Osteoblast (primary cell): ENCODE data around the gene APBA2. TPM values are rescaled to one million over a fixed set of nuclear protein-coding genes. Genes with fewer than 3 reads are reported as not detected.

Experiments
- DNase-seq: peaks from one replicate; pipeline ENCODE4 v3.0.0; 2011; ENCODE audit warnings: low spot score, mixed read lengths; ENCODE audit not compliant: insufficient read length; ENCODE audit errors: missing footprints
- H2AFZ ChIP-seq: 2 replicates; pipeline ENCODE4 v1.6.0; 2011; ENCODE audit warnings: mild to moderate bottlenecking, low read length
- H3K27ac ChIP-seq: 2 replicates; pipeline ENCODE4 v1.5.1; 2011; ENCODE audit warnings: mild to moderate bottlenecking, low read depth, low read length, moderate library complexity
- H3K27me3 ChIP-seq: 2 replicates; pipeline ENCODE4 v1.6.0; 2012; ENCODE audit warnings: mild to moderate bottlenecking, control low read depth, inconsistent platforms, low read length, moderate library complexity; ENCODE audit not compliant: insufficient read depth
- H3K36me3 ChIP-seq: 2 replicates; pipeline ENCODE4 v1.5.1; 2011; ENCODE audit warnings: mild to moderate bottlenecking, low read length, control low read depth, moderate library complexity; ENCODE audit not compliant: insufficient read depth
- H3K4me1 ChIP-seq: 2 replicates; pipeline ENCODE4 v1.5.1; 2011; ENCODE audit warnings: mild to moderate bottlenecking, low read length, control low read depth, moderate library complexity; ENCODE audit not compliant: insufficient read depth
- H3K4me2 ChIP-seq: 2 replicates; pipeline ENCODE4 v1.6.0; 2011; ENCODE audit warnings: mild to moderate bottlenecking, low read length; ENCODE audit not compliant: insufficient read depth
- H3K4me3 ChIP-seq: fragments of 200-600 bp; sonication (generic); 3 replicates; pipeline ENCODE4 v1.5.1; 2012; ENCODE audit warnings: mild to moderate bottlenecking, low read length, inconsistent platforms; ENCODE audit not compliant: insufficient read depth
- H3K79me2 ChIP-seq: 2 replicates; pipeline ENCODE4 v1.6.0; 2012; ENCODE audit warnings: mild to moderate bottlenecking, low read length, control low read depth, inconsistent platforms; ENCODE audit not compliant: insufficient read depth
- H3K9me3 ChIP-seq: 2 replicates; pipeline ENCODE4 v1.5.1; 2011; ENCODE audit warnings: low read depth, low read length, control low read depth
- H4K20me1 ChIP-seq: 2 replicates; pipeline ENCODE4 v1.6.0; 2012; ENCODE audit warnings: mild to moderate bottlenecking, low read length, control low read depth; ENCODE audit not compliant: insufficient read depth
- total RNA-seq: library from RNA; depleted of rRNA; stranded (reverse); fragments of >200 nt; gene quantifications from 2 replicates; pipeline ENCODE4 v1.2.3, GENCODE V29; 2012
- TF ChIP-seq, protein P1 (sequence below): IDR thresholded peaks from 2 replicates; pipeline ENCODE4 v1.5.1; 2011; ENCODE audit warnings: mild to moderate bottlenecking, low read depth, low read length, moderate library complexity; ENCODE audit errors: extremely low read depth

APBA2 gene
- total RNA-seq, 1 donor: 6.2 TPM

GRCh38 chr15:29119847-29120246, 234.1 kb downstream of the APBA2 start:
- H3K27ac ChIP-seq: no peak overlapping the region
- H3K9me3 ChIP-seq: no peaks in the 10 kb centered on the region
- no peak for DNase-seq
- no peak overlapping the region for H3K4me2 ChIP-seq
- no peak overlapping the region for H3K4me3 ChIP-seq
- H3K4me1 ChIP-seq: no peaks in the 10 kb centered on the region
- TF ChIP-seq, protein P1, sequence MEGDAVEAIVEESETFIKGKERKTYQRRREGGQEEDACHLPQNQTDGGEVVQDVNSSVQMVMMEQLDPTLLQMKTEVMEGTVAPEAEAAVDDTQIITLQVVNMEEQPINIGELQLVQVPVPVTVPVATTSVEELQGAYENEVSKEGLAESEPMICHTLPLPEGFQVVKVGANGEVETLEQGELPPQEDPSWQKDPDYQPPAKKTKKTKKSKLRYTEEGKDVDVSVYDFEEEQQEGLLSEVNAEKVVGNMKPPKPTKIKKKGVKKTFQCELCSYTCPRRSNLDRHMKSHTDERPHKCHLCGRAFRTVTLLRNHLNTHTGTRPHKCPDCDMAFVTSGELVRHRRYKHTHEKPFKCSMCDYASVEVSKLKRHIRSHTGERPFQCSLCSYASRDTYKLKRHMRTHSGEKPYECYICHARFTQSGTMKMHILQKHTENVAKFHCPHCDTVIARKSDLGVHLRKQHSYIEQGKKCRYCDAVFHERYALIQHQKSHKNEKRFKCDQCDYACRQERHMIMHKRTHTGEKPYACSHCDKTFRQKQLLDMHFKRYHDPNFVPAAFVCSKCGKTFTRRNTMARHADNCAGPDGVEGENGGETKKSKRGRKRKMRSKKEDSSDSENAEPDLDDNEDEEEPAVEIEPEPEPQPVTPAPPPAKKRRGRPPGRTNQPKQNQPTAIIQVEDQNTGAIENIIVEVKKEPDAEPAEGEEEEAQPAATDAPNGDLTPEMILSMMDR: no peak
- H2AFZ ChIP-seq: no peak overlapping the region
- no peaks in the 10 kb centered on the region for H4K20me1 ChIP-seq
- no peaks in the 10 kb centered on the region for H3K27me3 ChIP-seq
- no peaks in the 10 kb centered on the region for H3K79me2 ChIP-seq
- H3K36me3 ChIP-seq: no peaks in the 10 kb centered on the region

DNA sequence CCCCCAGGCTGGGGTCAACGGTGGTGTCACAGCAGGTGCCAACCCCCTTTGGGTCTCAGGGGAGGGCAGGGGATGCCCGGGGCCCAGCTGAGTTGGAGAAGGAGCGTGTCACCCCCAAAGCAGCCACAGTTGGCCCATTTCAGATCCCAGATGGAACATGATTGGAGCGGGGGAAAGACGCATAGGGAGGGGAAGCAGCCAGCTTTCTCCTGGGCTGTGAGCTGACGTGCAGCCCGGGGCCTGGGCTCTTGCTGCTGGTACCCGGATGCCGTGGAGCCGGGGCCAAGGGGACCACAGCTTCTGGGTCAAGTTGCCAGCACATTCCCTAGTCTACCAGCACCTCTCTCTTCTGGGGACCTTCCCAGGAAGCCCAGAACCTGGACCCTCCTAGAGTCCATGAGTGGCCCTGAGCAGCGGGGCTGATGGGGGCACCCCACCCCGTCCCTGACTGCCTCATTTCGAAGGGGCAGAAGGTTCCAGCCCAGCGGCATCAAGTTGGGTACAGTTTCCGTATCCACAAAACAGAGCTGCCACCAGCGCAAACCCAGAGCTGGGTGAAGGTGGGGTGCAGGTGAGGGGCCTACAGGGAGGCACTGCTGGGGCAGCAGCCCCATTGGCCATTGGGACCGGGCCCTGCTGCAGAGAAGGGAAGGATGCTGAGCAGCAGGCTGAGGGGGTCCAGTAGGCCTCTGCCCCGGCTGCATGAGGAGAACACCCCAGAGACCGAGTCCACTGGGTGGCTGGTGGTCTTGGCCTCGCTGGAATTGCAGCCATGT, 235.0 kb downstream of the APBA2 start:
- Histone ChIP-seq H4K20me1 (no peaks in the 10 kb centered on the region), H3K27me3 (no peaks in the 10 kb centered on the region), H3K4me2 (no peak overlapping the region), H3K27ac (no peak overlapping the region), H3K9me3 (no peaks in the 10 kb centered on the region), H3K79me2 (no peaks in the 10 kb centered on the region), H3K4me3 (no peak overlapping the region), H3K4me1 (no peaks in the 10 kb centered on the region), H2AFZ (no peak overlapping the region), H3K36me3 (no peaks in the 10 kb centered on the region)
- no peak for DNase-seq
- TF ChIP-seq, protein P1: no peak

DNA sequence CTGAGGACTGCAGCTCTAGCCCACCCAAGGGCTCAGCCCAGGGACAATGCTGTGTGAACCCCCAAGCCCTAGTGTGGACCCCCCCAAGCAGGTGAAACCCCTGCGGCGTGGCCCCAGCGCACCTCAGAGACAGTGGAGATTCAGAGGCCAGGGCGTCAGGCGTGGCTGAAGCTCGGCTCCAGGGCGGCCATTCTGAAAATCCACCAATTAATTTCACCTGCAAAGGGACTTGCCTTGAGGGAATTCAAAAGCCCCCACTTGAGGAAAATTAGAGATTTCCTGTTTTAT, 235.5 kb downstream of the APBA2 start:
- no peaks in the 10 kb centered on the region for H3K79me2 ChIP-seq
- H3K27me3 ChIP-seq: no peaks in the 10 kb centered on the region
- H3K27ac ChIP-seq: no peak overlapping the region
- no peak overlapping the region for H2AFZ ChIP-seq
- H3K36me3 ChIP-seq: no peaks in the 10 kb centered on the region
- no peaks in the 10 kb centered on the region for H3K9me3 ChIP-seq
- TF ChIP-seq, protein P1: no peak
- no peaks in the 10 kb centered on the region for H4K20me1 ChIP-seq
- no peak for DNase-seq
- no peak overlapping the region for H3K4me3 ChIP-seq
- no peak overlapping the region for H3K4me2 ChIP-seq
- no peaks in the 10 kb centered on the region for H3K4me1 ChIP-seq

DNA sequence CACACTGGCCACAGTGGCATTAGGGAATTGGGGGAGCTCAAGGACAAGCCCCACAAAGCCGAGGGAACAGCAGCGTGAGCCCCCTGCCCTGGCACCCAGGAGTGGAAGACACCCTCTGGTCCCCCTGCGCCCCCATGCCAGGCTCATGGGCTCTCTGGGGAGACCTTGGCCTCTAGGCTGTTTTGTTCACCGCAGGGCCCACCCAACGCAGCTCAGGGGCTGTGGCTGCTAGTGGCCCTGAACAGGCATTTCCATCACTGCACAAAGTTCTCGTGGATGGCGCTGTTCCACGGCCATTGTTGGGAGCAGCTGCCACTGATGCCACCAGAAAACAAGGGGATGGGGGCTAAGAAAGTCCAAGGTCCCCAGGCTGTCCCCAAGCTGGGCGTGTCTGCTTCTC, 236.1 kb downstream of the APBA2 start:
- TF ChIP-seq, protein P1: no peak
- H3K9me3 ChIP-seq: no peaks in the 10 kb centered on the region
- no peaks in the 10 kb centered on the region for H3K4me1 ChIP-seq
- no peaks in the 10 kb centered on the region for H3K36me3 ChIP-seq
- no peak overlapping the region for H3K4me3 ChIP-seq
- H4K20me1 ChIP-seq: no peaks in the 10 kb centered on the region
- H3K4me2 ChIP-seq: no peak overlapping the region
- no peaks in the 10 kb centered on the region for H3K79me2 ChIP-seq
- no peak overlapping the region for H3K27ac ChIP-seq
- H3K27me3 ChIP-seq: no peaks in the 10 kb centered on the region
- no peak for DNase-seq
- H2AFZ ChIP-seq: no peak overlapping the region
